Astrocyte (in vitro differentiated cells and primary cell): ENCODE data around the gene CELF2. TPM values are rescaled to one million over a fixed set of nuclear protein-coding genes. Genes with fewer than 3 reads are reported as not detected.

Experiments
- DNase-seq: peaks from one replicate; pipeline ENCODE4 v3.0.0-alpha.2; 2010; ENCODE audit warnings: low read depth
- FAIRE-seq: peaks from 2 replicates; lab custom pipeline; 2011; peaks lifted over from hg19 to GRCh38; lab: Jason Lieb, UNC
- H2AFZ ChIP-seq: 2 replicates; pipeline ENCODE4 v1.6.0; 2012; ENCODE audit warnings: low read depth, low read length, inconsistent platforms
- H3K27ac ChIP-seq: 2 replicates; pipeline ENCODE4 v1.5.1; 2011; ENCODE audit warnings: low read depth, low read length, inconsistent platforms
- H3K27me3 ChIP-seq: 2 replicates; pipeline ENCODE4 v1.6.0; 2011; ENCODE audit warnings: low read length, inconsistent platforms; ENCODE audit not compliant: insufficient read depth
- H3K36me3 ChIP-seq: 2 replicates; pipeline ENCODE4 v1.5.1; 2011; ENCODE audit warnings: low read length, inconsistent platforms; ENCODE audit not compliant: insufficient read depth
- H3K4me1 ChIP-seq: 2 replicates; pipeline ENCODE4 v1.5.1; 2011; ENCODE audit warnings: low read length, inconsistent platforms; ENCODE audit not compliant: insufficient read depth
- H3K4me2 ChIP-seq: 2 replicates; pipeline ENCODE4 v1.6.0; 2012; ENCODE audit warnings: low read length, inconsistent platforms
- H3K4me3 ChIP-seq: 2 replicates; pipeline ENCODE4 v1.5.1; 2011; ENCODE audit warnings: low read depth, mild to moderate bottlenecking, low read length, inconsistent platforms; ENCODE audit not compliant: insufficient read depth
- H3K79me2 ChIP-seq: 2 replicates; pipeline ENCODE4 v1.6.0; 2012; ENCODE audit warnings: mild to moderate bottlenecking, low read length, inconsistent platforms; ENCODE audit not compliant: insufficient read depth
- H3K9ac ChIP-seq: 2 replicates; pipeline ENCODE4 v1.6.0; 2012; ENCODE audit warnings: mild to moderate bottlenecking, low read length, inconsistent platforms
- H3K9me3 ChIP-seq: 2 replicates; pipeline ENCODE4 v1.5.1; 2012; ENCODE audit warnings: low read depth, mild to moderate bottlenecking, low read length, inconsistent platforms; ENCODE audit not compliant: insufficient read depth
- H4K20me1 ChIP-seq: 2 replicates; pipeline ENCODE4 v1.6.0; 2012; ENCODE audit warnings: low read length, inconsistent platforms; ENCODE audit not compliant: insufficient read depth
- H3K27ac Mint-ChIP-seq: one replicate; pipeline ENCODE4 v1.8.0; 2021; ENCODE audit warnings: mild to moderate bottlenecking, mixed read lengths; ENCODE audit not compliant: unreplicated experiment
- H3K27me3 Mint-ChIP-seq: one replicate; pipeline ENCODE4 v1.8.0; 2021; ENCODE audit warnings: low read depth, mixed read lengths; ENCODE audit not compliant: unreplicated experiment
- H3K36me3 Mint-ChIP-seq: one replicate; pipeline ENCODE4 v1.8.0; 2021; ENCODE audit warnings: low read depth, mixed read lengths; ENCODE audit not compliant: unreplicated experiment
- H3K4me1 Mint-ChIP-seq: one replicate; pipeline ENCODE4 v1.8.0; 2021; ENCODE audit warnings: low read depth, mixed read lengths; ENCODE audit not compliant: unreplicated experiment
- H3K4me3 Mint-ChIP-seq: one replicate; pipeline ENCODE4 v1.8.0; 2021; ENCODE audit warnings: mild to moderate bottlenecking, moderate library complexity, mixed read lengths; ENCODE audit not compliant: unreplicated experiment
- H3K9me3 Mint-ChIP-seq: one replicate; pipeline ENCODE4 v1.8.0; 2021; ENCODE audit warnings: mild to moderate bottlenecking, mixed read lengths; ENCODE audit not compliant: unreplicated experiment
- EZH2 ChIP-seq: IDR thresholded peaks from 2 replicates; pipeline ENCODE4 v1.6.1; 2012; ENCODE audit warnings: mild to moderate bottlenecking, low read length, inconsistent platforms; ENCODE audit not compliant: insufficient read depth
- total RNA-seq: library from RNA; stranded (reverse); gene quantifications from 2 replicates; pipeline ENCODE4 v1.2.1, GENCODE V29; 2021
- TF ChIP-seq, protein P1 (sequence below): IDR thresholded peaks from 2 replicates; pipeline ENCODE4 v1.5.1; 2011; ENCODE audit warnings: low read depth, mild to moderate bottlenecking, inconsistent platforms, low read length, moderate library complexity; ENCODE audit not compliant: insufficient read depth

CELF2 gene
- total RNA-seq, 1 donor from 2014 or later: 76.1 TPM

DNA sequence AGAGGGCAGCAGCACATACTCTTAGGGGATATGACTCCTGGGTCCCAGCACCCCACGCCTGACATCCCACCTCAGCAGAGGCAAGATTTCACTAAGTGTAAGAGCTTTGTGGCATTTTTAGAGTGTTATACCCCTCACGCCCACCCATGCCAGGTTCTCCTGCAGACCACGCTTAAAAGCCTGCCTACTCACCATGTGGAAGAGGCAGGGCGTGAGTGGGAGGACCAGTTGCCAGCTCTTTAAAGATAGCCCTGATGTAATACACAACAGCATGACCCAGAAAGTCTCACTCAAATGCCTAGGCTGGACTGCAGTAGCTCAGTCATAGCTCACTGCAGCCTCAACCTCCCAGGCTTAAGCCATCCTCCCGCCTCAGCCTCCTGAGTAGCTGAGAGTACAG is 44.4 kb upstream of the CELF2 start:
- Mint-ChIP-seq H3K27me3 (peaks cover 9% of the 10 kb centered on the region), H3K36me3 (no peaks in the 10 kb centered on the region), H3K9me3 (peaks cover 11% of the 10 kb centered on the region), H3K4me1 (no peaks in the 10 kb centered on the region), H3K4me3 (no peak overlapping the region), H3K27ac (no peak overlapping the region)
- Histone ChIP-seq H3K79me2 (no peaks in the 10 kb centered on the region), H3K27ac (no peak overlapping the region), H3K4me1 (no peaks in the 10 kb centered on the region), H3K9me3 (no peaks in the 10 kb centered on the region), H3K4me3 (no peak overlapping the region), H4K20me1 (no peaks in the 10 kb centered on the region), H3K27me3 (no peaks in the 10 kb centered on the region), H2AFZ (no peak overlapping the region), H3K36me3 (no peaks in the 10 kb centered on the region), H3K9ac (no peak overlapping the region), H3K4me2 (no peak overlapping the region)
- TF ChIP-seq EZH2: no peak
- TF ChIP-seq, protein P1, sequence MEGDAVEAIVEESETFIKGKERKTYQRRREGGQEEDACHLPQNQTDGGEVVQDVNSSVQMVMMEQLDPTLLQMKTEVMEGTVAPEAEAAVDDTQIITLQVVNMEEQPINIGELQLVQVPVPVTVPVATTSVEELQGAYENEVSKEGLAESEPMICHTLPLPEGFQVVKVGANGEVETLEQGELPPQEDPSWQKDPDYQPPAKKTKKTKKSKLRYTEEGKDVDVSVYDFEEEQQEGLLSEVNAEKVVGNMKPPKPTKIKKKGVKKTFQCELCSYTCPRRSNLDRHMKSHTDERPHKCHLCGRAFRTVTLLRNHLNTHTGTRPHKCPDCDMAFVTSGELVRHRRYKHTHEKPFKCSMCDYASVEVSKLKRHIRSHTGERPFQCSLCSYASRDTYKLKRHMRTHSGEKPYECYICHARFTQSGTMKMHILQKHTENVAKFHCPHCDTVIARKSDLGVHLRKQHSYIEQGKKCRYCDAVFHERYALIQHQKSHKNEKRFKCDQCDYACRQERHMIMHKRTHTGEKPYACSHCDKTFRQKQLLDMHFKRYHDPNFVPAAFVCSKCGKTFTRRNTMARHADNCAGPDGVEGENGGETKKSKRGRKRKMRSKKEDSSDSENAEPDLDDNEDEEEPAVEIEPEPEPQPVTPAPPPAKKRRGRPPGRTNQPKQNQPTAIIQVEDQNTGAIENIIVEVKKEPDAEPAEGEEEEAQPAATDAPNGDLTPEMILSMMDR: no peak
- no peak for FAIRE-seq
- no peak for DNase-seq

DNA sequence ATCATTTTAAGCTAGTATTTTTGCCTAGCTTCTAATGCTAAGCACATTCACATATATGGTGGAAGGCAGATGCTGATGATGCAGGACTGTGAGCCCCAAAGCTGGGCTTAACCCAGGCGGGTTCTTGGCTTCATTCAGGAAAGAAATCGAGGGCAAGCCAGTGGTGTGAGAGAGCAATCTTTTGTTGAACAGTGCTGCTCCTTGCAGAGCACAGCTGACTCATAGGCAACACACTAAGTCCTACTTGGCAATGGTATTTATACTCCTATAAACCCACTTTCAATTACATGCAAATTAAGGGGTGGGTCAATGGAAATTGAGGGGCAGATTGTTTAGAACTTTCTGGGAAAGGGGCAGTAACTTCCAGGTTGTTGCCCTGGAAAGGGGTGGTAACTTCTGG is 42.0 kb upstream of the CELF2 start:
- peaks cover 11% of the 10 kb centered on the region for H3K27me3 Mint-ChIP-seq
- no peaks in the 10 kb centered on the region for H3K36me3 ChIP-seq
- H3K9ac ChIP-seq: no peak overlapping the region
- no peak for FAIRE-seq
- peaks cover 4% of the 10 kb centered on the region for H3K4me1 Mint-ChIP-seq
- no peaks in the 10 kb centered on the region for H3K36me3 Mint-ChIP-seq
- TF ChIP-seq, protein P1: no peak
- TF ChIP-seq EZH2: no peak
- H3K27ac Mint-ChIP-seq: no peak overlapping the region
- no peak overlapping the region for H3K4me3 ChIP-seq
- H3K79me2 ChIP-seq: no peaks in the 10 kb centered on the region
- no peaks in the 10 kb centered on the region for H3K4me1 ChIP-seq
- peaks cover 11% of the 10 kb centered on the region for H3K9me3 Mint-ChIP-seq
- no peak overlapping the region for H3K27ac ChIP-seq
- H3K9me3 ChIP-seq: no peaks in the 10 kb centered on the region
- H3K4me2 ChIP-seq: no peak overlapping the region
- H3K27me3 ChIP-seq: no peaks in the 10 kb centered on the region
- H2AFZ ChIP-seq: no peak overlapping the region
- no peaks in the 10 kb centered on the region for H4K20me1 ChIP-seq
- DNase-seq: no peak
- H3K4me3 Mint-ChIP-seq: no peak overlapping the region

DNA sequence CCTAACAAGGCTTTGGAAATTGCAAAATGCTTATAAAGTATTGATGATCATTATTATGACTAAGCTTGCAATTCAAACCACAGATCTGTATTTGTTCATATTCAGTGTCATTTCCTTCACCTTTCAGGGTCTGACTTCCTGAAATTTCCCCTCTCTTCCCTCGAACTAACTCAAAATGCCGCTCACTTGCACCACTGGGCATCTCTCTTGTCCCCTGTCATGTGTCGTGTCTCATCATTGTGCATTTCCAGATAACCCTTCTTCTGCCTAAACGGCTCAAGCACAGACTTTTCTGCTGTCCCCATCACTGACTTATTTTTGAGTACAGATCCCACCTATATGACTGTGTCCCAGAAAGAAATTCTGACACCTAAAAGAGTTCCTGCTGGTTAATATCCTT is 41.0 kb upstream of the CELF2 start:
- H4K20me1 ChIP-seq: no peaks in the 10 kb centered on the region
- H3K4me3 ChIP-seq: no peak overlapping the region
- no peaks in the 10 kb centered on the region for H3K4me1 ChIP-seq
- no peak overlapping the region for H3K27ac ChIP-seq
- DNase-seq (no peak), FAIRE-seq (no peak)
- TF ChIP-seq, protein P1: no peak
- no peak for TF ChIP-seq EZH2
- H3K4me1 Mint-ChIP-seq: peaks cover 4% of the 10 kb centered on the region
- no peak overlapping the region for H3K4me2 ChIP-seq
- no peaks in the 10 kb centered on the region for H3K36me3 ChIP-seq
- peaks cover 11% of the 10 kb centered on the region for H3K9me3 Mint-ChIP-seq
- H3K27me3 ChIP-seq: no peaks in the 10 kb centered on the region
- H3K27ac Mint-ChIP-seq: no peak overlapping the region
- H3K36me3 Mint-ChIP-seq: no peaks in the 10 kb centered on the region
- H3K9me3 ChIP-seq: no peaks in the 10 kb centered on the region
- no peak overlapping the region for H3K4me3 Mint-ChIP-seq
- no peak overlapping the region for H3K9ac ChIP-seq
- H2AFZ ChIP-seq: no peak overlapping the region
- peaks cover 11% of the 10 kb centered on the region for H3K27me3 Mint-ChIP-seq
- no peaks in the 10 kb centered on the region for H3K79me2 ChIP-seq
